Measurements from ENCODE around the gene DPY19L1.

- TF ChIP-seq POLR2A (IDR thresholded peaks at IDR 0.05; ENCODE audit: low read depth, low read length), result no peak
- no peak for TF ChIP-seq TAF1 (IDR thresholded peaks at IDR 0.05; ENCODE audit: borderline replicate concordance, low read depth, low read length)
These were observed 108.7 kb downstream of the DPY19L1 start for GRCh38 chr7:34928560-34928959.
